Activated effector memory CD4-positive, alpha-beta T cell treated with anti-CD3 and anti-CD28 coated beads, Interleukin-2, amount 50 U/mL, for 16 hours (primary cell): ENCODE results near the gene IFNK.
"Not testable (repeated sequence)": the region's sequence is repeated elsewhere in the genome, so short reads cannot be mapped to it uniquely, and the experiment has no call there.

ENCODE experiments used
- DNase-seq: peaks from one replicate; pipeline ENCODE4 v3.0.0-alpha.2; 2020

The IFNK gene, protein sequence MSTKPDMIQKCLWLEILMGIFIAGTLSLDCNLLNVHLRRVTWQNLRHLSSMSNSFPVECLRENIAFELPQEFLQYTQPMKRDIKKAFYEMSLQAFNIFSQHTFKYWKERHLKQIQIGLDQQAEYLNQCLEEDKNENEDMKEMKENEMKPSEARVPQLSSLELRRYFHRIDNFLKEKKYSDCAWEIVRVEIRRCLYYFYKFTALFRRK

GRCh38 chr9:27524236-27524635 is at the start of gene IFNK:
Gene IFNK (plus strand): TSS chr9:27524290. CDS start chr9:27524337, 47 bp downstream.
- DNase-seq: no peak

GRCh38 chr9:27474305-27474704 is 49.8 kb upstream of the IFNK start:
- DNase-seq: no peak

DNA sequence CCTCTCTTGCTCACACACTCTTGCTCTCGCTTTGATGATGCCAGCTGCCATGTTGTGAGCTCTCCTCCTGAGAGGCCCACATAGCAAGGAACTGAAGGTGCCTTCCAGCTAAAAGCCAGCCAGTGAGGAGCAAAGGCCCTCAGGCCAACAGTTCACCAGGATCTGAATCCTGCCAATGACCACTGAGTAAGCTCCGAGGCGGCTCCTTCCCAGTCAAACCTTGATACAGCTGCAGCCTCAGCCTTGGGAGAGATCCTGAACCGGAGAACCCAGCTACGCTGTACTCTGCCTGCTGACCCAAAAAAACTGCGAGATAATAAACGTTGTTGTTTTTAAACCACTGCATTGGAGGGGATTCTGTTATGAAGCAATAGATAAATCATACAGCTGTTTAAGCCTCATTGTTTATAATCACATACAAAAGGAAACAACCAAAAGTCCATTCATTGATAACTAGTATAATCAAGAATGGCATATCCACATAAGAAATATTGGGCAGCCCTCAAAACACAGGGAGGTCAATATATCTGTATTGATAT is 49.0 kb upstream of the IFNK start:
- DNase-seq: no peak

- no peak for DNase-seq
Observed at GRCh38 chr9:27476870-27477515, 47.1 kb upstream of the IFNK start.

DNA sequence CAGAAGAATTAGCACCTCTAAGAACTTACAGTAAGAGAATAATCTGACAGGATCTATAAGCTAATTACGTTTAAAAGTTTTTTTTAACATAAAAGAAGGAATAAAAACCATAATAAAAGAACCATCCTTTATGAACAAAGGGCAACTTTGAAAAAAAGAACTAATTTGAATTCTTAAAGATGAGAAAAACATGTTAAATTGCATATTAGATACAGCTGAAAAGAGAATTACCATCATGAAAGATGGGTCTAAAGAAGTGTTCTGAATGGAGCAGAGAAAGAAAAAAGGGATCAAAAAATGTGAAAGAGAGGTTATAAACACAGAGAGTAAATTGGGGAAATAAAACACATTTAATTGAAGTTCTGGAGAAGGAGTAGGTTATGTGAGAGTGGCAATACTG is 45.8 kb upstream of the IFNK start:
- no peak for DNase-seq

DNA sequence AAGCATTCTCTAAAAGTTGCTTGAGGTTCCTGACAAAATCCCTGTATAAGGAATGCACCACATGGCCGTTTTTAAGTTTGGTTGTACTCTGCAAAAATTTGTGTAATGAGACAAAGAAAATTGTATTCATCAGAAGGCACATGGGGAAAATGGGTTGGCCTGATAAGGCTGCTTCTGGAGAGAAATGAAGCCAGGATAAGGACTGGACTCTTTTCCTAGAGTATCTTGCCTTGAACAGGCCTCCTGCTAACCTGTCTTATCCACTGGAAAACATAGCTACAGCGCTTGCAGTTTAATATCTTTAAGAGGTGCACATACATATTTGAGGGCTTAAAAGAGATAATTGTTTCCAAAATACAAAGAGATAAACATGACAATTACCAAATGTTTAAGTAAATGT is 41.4 kb upstream of the IFNK start:
- no peak for DNase-seq

GRCh38 chr9:27483576-27483975 is 40.5 kb upstream of the IFNK start:
- no peak for DNase-seq

DNA sequence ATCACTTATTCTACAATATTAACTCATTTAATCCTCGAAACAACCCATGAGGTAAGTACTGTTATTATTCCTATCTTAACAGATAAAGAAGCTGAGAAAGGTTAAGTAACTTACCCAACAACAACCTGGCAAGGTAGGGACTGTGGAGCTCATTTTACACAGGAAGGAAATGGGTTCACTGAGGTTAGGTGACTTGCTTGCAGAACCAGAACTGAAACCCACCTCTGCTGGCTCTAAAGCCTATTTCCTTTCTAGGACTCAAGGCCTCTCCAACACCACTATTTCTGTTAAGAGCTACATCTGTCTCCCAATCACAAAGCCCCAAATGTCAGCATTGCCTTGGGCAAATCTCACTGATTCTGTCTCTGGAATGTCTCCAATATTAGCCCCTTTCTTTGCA is 38.9 kb upstream of the IFNK start:
- no peak for DNase-seq

GRCh38 chr9:27487128-27487640 is 36.9 kb upstream of the IFNK start:
- DNase-seq: no peak

DNA sequence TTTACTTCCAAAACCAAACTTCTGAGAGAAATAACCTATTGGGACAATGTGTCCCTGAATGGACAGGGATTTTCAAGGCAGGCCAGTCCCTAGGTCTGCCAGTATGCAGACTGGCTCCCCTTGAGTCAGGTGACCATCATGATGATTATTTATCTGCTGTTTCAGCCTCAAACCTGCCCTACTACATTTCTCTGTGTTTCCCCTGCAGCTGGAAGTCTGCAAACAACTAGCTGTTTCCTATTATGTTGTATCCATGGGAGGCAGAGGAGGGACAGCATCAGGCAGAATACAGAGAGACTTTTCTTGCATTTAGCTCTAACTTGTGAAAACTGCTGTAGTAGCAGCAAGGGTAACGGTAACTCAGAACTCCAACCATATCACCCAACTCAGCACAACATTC is 36.2 kb upstream of the IFNK start:
- DNase-seq: no peak

GRCh38 chr9:27489087-27489876 is 34.8 kb upstream of the IFNK start:
- DNase-seq: no peak

DNA sequence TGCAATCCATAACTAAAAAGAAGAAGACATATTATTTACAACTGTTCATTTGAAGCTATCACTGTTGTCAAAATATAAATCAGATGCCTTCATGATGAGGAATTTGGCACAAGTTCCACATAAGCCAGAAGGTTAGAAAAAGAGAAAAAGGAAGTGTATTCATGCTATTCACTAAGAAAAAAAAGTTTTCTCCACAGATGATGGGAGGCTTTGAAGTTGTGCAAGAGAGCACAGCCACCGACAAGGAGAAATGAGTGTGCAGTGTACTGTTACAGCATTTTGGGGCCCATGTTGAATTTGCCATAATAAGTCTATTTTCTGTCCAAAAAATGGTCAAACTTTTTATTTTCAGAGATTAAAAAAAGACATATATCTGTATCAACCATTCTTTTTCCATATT is 32.9 kb upstream of the IFNK start:
- DNase-seq: no peak

GRCh38 chr9:27495480-27496134 is 28.5 kb upstream of the IFNK start:
- no peak for DNase-seq

GRCh38 chr9:27496135-27496504 is 28.0 kb upstream of the IFNK start:
- no peak for DNase-seq

- DNase-seq: no peak
Observed at GRCh38 chr9:27497883-27498417, 26.1 kb upstream of the IFNK start.

DNA sequence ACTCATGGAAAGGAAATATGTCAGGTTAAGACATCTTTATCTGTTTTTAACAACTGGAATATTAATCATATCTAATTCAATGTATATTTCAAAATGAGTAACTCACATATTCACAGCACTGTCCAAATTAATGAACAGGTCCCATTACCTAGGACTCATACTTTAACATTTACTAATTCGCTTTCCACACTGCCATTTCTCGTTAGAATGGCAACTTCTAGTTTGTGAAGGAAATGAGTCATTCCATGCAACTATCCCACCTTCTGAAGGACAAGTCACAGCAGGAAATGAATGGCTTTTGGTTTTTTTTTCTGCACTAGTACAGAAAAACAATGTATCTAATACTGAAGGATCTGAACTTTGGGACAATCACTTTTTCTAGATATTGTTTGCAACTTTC is 24.6 kb upstream of the IFNK start:
- no peak for DNase-seq

DNA sequence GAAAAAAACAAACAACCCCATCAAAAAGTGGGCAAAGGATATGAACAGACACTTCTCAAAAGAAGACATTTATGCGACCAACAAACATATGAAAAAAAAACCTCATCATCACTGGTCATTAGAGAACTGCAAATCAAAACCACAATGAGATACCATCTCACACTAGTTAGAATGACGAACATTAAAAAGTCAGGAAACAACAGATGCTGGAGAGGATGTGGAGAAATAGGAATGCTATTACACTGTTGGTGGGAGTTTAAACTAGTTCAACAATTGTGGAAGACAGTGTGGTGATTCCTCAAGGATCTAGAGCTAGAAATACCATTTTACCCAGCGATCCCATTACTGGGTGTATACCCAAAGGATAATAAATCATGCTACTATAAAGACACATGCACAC is 23.2 kb upstream of the IFNK start:
- DNase-seq: not testable (repeated sequence)

DNA sequence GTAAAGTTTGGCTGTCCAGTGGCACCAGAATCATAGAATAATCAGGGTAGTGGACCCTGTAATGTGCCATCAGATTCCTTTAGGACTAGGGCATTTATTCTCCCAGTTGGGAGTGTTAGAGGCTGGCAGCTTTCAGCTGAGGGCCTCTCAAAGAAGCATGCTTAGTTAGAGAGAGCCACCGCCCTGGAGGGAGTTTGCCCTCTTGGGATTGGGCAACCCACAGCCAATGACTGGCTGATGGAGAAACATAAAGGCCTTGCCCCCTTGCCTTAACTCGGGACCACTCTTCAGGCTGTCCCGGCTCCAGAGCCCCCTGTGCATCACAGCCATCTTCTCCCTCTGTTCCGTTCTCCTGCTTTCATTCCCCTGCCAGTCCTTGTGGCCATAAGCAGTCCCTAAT is 20.5 kb upstream of the IFNK start:
- DNase-seq: no peak

GRCh38 chr9:27504259-27504658 is 19.8 kb upstream of the IFNK start:
- DNase-seq: no peak

GRCh38 chr9:27505744-27506161 is 18.3 kb upstream of the IFNK start:
- no peak for DNase-seq

DNA sequence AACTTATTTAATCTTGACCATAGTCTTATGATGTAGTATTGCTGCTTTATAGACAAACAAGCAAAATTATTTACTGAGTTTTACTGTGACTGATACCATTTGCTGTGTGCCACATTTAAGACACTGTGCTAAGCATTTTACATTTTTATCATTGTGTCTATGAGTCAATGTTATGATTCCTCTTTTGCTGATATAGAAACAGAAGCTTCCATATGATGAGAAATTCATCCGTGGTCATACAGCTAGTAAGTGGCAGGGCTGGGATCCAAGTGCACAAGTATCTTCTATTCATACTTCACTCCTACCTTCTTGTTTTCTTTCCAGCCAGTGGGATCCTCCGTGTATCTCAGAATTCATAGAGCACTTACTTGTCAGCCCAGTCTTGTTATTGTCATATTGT is 17.1 kb upstream of the IFNK start:
- no peak for DNase-seq

GRCh38 chr9:27510780-27511179 is 13.3 kb upstream of the IFNK start:
- no peak for DNase-seq

DNA sequence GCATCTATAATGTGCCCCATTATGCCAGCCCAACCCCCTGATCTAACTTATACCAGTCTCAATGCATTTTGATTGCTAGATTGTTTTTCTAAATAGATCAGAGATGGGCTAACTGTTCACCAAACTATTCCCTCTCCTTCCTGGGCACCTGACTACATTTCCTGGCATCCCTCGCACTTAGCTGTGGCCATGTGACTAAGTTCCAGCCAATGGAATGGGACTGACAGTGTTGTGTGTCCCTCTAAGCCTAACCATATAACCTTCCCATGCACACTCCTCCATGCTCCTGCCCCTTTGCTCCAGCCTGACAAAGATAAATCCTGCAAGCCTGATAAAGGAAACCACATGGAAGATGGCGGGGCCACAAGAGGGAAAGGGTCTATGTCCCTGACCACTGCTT is 12.3 kb upstream of the IFNK start:
- DNase-seq: no peak
